Measurements from ENCODE around the gene PBX1. TPM values are rescaled to one million over a fixed set of nuclear protein-coding genes. Genes with fewer than 3 reads are reported as not detected.

The PBX1 gene
- total and polyA plus RNA-seq, 4 donors: 2.2 to 17.3 (median 5.1) TPM

DNA sequence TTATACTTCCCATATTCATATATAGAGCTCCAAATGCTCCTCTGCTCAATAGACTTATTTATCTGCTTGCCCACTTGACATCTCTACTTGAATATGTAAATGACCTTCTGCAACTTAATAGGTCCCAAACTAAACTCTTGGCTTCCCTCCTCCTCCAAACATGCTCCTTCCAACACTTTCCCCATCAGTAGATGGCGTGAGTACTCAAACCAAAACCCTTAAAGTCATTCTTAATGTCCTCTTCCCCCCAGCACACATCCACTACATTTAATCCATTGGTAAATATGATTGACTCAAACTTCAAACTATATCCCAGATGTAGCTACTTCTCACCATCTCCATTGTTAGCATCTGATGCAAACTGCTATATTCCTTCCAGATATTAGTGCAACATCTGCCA, 48.5 kb upstream of the PBX1 start:
- H3K9me3 ChIP-seq (ENCODE audit: control insufficient read depth in 4 of 4, low read length in 3 of 4): no peaks in the 10 kb centered on the region
- no peak overlapping the region for H3K27ac ChIP-seq (ENCODE audit: low read depth in 1 of 2, low read length in 2 of 2)
- no peak overlapping the region for H3K9ac ChIP-seq (ENCODE audit: low read depth in 1 of 2, low read length in 2 of 2)
- H3K36me3 ChIP-seq (ENCODE audit: control insufficient read depth in 4 of 4, insufficient read depth in 3 of 4, low read depth in 1 of 4, low read length in 3 of 4): no peaks in the 10 kb centered on the region
- no peak for TF ChIP-seq RXRA (IDR thresholded peaks at IDR 0.05)
- peak; percentile 23 to 43 for TF ChIP-seq RAD21 (IDR thresholded peaks at IDR 0.05)
- no peak overlapping the region for H3K4me3 ChIP-seq (ENCODE audit: low read depth in 1 of 3, low read length in 3 of 3)
- no peak for DNase-seq (ENCODE audit: low spot score)
- H3K27me3 ChIP-seq (ENCODE audit: control insufficient read depth in 4 of 4, insufficient read depth in 4 of 4, low read length in 3 of 4): no peaks in the 10 kb centered on the region
- no peaks in the 10 kb centered on the region for H3K4me1 ChIP-seq (ENCODE audit: control insufficient read depth in 4 of 4, insufficient read depth in 4 of 4, low read length in 3 of 4)
- WGBS: 89% methylated on average over 1 of the region's 1 CpG

DNA sequence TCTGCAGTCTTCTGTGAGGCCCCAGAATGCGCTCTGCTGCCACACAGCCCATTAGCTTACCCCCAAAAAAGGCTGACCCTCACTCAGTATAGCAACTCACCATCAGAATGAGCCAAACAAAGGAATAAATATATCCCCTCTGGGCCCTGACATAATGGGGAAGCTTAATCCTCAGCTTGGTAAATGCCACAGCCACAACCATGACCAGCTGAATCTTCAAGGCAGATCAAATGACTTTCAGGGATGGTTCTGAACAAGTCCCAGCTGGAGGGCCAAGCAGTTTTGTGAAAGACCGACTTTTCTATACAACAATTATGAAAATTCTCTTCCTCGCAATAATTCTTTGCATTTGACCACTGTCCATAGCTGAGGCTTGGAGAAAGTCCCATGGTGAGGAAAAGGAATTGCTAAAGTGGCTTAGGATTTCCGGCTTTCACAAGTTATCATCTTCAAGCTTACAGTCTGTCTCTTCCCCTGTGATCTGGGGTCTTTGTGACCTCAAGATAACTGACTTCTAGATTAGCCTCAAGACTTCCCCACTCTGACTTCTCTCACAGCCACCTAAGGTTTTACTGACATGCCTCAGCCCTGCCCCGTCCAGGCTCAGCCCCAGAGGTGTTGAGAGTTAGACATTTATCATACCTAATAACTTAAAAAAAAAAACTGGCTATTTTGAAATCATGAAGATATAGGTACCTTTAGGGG, 47.8 kb upstream of the PBX1 start:
- no peak overlapping the region for H3K4me3 ChIP-seq (ENCODE audit: low read depth in 1 of 3, low read length in 3 of 3)
- H3K9ac ChIP-seq (ENCODE audit: low read depth in 1 of 2, low read length in 2 of 2): no peak overlapping the region
- TF ChIP-seq RXRA (IDR thresholded peaks at IDR 0.05) (no peak), JUND (IDR thresholded peaks at IDR 0.05) (no peak), TAF1 (conservative IDR thresholded peaks at IDR 0.05) (no peak), FOXA2 (IDR thresholded peaks at IDR 0.05) (no peak), GABPA (IDR thresholded peaks at IDR 0.05 in 1 of 2, conservative IDR thresholded peaks at IDR 0.05 in 1 of 2) (no peak), EGR1 (IDR thresholded peaks at IDR 0.05; ENCODE audit: low read depth in 2 of 2) (no peak), HNF4G (IDR thresholded peaks at IDR 0.05) (no peak), NR2F2 (IDR thresholded peaks at IDR 0.05) (no peak), HNF4A (conservative IDR thresholded peaks at IDR 0.05) (no peak), YY1 (IDR thresholded peaks at IDR 0.05) (no peak), RAD21 (IDR thresholded peaks at IDR 0.05) (no peak), SP1 (IDR thresholded peaks at IDR 0.05) (no peak), FOXA1 (IDR thresholded peaks at IDR 0.05) (no peak)
- TF ChIP-seq, protein P1, sequence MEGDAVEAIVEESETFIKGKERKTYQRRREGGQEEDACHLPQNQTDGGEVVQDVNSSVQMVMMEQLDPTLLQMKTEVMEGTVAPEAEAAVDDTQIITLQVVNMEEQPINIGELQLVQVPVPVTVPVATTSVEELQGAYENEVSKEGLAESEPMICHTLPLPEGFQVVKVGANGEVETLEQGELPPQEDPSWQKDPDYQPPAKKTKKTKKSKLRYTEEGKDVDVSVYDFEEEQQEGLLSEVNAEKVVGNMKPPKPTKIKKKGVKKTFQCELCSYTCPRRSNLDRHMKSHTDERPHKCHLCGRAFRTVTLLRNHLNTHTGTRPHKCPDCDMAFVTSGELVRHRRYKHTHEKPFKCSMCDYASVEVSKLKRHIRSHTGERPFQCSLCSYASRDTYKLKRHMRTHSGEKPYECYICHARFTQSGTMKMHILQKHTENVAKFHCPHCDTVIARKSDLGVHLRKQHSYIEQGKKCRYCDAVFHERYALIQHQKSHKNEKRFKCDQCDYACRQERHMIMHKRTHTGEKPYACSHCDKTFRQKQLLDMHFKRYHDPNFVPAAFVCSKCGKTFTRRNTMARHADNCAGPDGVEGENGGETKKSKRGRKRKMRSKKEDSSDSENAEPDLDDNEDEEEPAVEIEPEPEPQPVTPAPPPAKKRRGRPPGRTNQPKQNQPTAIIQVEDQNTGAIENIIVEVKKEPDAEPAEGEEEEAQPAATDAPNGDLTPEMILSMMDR (IDR thresholded peaks at IDR 0.05; ENCODE audit: low read depth, low read length, missing input control): no peak
- TF ChIP-seq, protein P2, sequence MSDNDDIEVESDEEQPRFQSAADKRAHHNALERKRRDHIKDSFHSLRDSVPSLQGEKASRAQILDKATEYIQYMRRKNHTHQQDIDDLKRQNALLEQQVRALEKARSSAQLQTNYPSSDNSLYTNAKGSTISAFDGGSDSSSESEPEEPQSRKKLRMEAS (IDR thresholded peaks at IDR 0.05): no peak
- TF ChIP-seq, protein P3, sequence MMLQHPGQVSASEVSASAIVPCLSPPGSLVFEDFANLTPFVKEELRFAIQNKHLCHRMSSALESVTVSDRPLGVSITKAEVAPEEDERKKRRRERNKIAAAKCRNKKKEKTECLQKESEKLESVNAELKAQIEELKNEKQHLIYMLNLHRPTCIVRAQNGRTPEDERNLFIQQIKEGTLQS (IDR thresholded peaks at IDR 0.05): no peak
- TF ChIP-seq, protein P4, sequence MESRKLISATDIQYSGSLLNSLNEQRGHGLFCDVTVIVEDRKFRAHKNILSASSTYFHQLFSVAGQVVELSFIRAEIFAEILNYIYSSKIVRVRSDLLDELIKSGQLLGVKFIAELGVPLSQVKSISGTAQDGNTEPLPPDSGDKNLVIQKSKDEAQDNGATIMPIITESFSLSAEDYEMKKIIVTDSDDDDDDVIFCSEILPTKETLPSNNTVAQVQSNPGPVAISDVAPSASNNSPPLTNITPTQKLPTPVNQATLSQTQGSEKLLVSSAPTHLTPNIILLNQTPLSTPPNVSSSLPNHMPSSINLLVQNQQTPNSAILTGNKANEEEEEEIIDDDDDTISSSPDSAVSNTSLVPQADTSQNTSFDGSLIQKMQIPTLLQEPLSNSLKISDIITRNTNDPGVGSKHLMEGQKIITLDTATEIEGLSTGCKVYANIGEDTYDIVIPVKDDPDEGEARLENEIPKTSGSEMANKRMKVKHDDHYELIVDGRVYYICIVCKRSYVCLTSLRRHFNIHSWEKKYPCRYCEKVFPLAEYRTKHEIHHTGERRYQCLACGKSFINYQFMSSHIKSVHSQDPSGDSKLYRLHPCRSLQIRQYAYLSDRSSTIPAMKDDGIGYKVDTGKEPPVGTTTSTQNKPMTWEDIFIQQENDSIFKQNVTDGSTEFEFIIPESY (IDR thresholded peaks at IDR 0.05): no peak
- TF ChIP-seq, protein P5, sequence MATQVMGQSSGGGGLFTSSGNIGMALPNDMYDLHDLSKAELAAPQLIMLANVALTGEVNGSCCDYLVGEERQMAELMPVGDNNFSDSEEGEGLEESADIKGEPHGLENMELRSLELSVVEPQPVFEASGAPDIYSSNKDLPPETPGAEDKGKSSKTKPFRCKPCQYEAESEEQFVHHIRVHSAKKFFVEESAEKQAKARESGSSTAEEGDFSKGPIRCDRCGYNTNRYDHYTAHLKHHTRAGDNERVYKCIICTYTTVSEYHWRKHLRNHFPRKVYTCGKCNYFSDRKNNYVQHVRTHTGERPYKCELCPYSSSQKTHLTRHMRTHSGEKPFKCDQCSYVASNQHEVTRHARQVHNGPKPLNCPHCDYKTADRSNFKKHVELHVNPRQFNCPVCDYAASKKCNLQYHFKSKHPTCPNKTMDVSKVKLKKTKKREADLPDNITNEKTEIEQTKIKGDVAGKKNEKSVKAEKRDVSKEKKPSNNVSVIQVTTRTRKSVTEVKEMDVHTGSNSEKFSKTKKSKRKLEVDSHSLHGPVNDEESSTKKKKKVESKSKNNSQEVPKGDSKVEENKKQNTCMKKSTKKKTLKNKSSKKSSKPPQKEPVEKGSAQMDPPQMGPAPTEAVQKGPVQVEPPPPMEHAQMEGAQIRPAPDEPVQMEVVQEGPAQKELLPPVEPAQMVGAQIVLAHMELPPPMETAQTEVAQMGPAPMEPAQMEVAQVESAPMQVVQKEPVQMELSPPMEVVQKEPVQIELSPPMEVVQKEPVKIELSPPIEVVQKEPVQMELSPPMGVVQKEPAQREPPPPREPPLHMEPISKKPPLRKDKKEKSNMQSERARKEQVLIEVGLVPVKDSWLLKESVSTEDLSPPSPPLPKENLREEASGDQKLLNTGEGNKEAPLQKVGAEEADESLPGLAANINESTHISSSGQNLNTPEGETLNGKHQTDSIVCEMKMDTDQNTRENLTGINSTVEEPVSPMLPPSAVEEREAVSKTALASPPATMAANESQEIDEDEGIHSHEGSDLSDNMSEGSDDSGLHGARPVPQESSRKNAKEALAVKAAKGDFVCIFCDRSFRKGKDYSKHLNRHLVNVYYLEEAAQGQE (IDR thresholded peaks at IDR 0.05): no peak
- H3K36me3 ChIP-seq (ENCODE audit: control insufficient read depth in 4 of 4, insufficient read depth in 3 of 4, low read depth in 1 of 4, low read length in 3 of 4): no peaks in the 10 kb centered on the region
- no peaks in the 10 kb centered on the region for H3K4me1 ChIP-seq (ENCODE audit: control insufficient read depth in 4 of 4, insufficient read depth in 4 of 4, low read length in 3 of 4)
- WGBS: 87% methylated on average over 5 of the region's 5 CpGs
- no peaks in the 10 kb centered on the region for H3K27me3 ChIP-seq (ENCODE audit: control insufficient read depth in 4 of 4, insufficient read depth in 4 of 4, low read length in 3 of 4)
- H3K27ac ChIP-seq (ENCODE audit: low read depth in 1 of 2, low read length in 2 of 2): no peak overlapping the region
- H3K9me3 ChIP-seq (ENCODE audit: control insufficient read depth in 4 of 4, low read length in 3 of 4): no peaks in the 10 kb centered on the region
- DNase-seq (ENCODE audit: low spot score): no peak
